Measurements from ENCODE around the gene SH2B3.
"Not testable (repeated sequence)": the region's sequence is repeated elsewhere in the genome, so short reads cannot be mapped to it uniquely, and the experiment has no call there.

Gene SH2B3

GRCh38 chr12:111467092-111467856 lies 61.6 kb downstream of the SH2B3 start:
- DNase-seq = peak in 1 of 2 experiments; percentile 35

- DNase-seq = no peak
Measured at GRCh38 chr12:111467857-111468241, 62.1 kb downstream of the SH2B3 start.

- no peak for DNase-seq
Measured at GRCh38 chr12:111469401-111469800, 63.7 kb downstream of the SH2B3 start.

- DNase-seq = no peak
Measured at GRCh38 chr12:111471236-111471635, 65.5 kb downstream of the SH2B3 start.

GRCh38 chr12:111482462-111482861 lies 76.7 kb downstream of the SH2B3 start:
- no peak for DNase-seq

- no peak for DNase-seq
Measured at GRCh38 chr12:111488271-111488670, 82.5 kb downstream of the SH2B3 start.

GRCh38 chr12:111488798-111489197 lies 83.1 kb downstream of the SH2B3 start:
- no peak for DNase-seq

- not testable (repeated sequence) for DNase-seq
Measured at GRCh38 chr12:111492979-111493378, 87.3 kb downstream of the SH2B3 start.

- no peak for DNase-seq
Measured at GRCh38 chr12:111494676-111495075, 89.0 kb downstream of the SH2B3 start.
